HG03066 (cell line): ENCODE data around the gene SHTN1.

ENCODE experiments used
- ATAC-seq: cut with Tn5 transposase; IDR thresholded peaks from one replicate; pipeline ENCODE4 v1.9.1; 2021; ENCODE audit warnings: low read depth; ENCODE audit not compliant: unreplicated experiment

Gene SHTN1

DNA sequence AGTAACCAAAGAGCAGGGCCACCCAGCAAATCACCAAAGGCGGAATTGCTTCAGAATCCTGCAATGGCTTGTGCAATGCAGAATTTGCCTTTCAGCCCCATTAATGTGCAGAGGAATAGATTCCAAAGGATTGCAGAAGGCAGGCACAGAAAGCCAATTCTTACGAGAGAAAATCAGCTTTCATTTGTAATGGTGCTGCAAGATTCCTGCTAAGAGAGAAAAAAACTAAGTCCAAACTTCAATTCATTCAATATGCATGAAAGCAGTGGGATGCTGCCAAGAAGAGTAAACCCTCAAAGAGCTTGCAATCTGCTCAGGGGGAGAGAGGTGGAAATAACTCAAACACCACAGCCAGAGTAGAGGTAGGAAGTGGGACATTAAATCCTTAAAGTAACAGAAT is 85.3 kb downstream of the SHTN1 start:
- ATAC-seq: no peak

DNA sequence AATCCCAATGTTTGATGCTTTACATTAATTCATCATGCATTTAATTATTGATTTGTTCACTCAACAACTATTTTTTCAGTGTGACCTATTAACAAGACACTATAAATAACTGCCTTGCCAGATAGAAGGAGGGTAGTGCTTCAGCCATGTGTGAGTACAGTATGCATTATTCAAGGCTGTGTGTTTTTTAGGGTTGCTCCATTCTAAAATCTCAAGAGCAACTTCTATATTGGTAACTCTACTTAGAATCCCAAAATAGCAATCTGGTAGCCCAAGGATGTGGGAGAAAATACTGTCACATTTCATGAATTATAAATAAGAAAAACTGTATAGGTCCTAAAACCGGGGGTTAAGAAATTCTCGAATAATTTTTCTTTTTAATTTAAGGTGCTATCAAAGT is 85.8 kb downstream of the SHTN1 start:
- ATAC-seq: no peak

DNA sequence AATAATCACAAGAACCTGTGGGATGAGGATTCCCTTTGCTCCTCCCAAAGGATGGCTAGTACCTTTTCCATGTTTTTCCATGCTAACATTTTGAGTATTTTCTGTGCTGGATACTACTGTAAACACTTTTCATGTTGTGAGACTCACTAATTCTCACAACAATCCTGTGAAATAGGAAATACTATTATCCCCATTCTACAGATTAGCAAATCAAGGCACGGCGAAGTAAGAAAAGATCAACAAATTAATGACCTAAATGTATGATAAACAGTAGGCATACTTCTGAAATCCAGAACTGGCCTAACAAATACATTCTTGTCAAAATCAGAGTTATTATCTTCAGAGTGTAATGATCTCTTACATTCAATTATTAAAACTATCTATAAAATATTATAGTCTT is 86.4 kb downstream of the SHTN1 start:
- ATAC-seq: no peak

DNA sequence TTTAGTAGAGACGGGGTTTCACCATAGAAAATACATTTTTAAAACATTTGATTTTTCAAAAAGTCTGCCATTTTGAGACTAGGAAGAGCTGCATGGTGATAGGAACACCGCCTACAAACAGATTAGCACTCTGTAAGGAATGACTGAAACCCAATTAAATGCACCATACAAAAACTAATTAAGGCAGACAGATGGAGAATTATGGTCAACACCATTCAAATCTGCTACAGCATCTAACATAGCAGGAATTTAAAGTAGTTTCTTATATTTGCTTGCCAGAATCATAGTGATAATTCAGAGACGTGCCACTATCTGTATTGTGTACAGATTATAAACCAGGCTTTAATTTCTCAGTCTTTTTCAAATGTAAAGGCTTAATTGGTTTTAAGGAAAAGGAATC is 87.5 kb downstream of the SHTN1 start:
- ATAC-seq: no peak

DNA sequence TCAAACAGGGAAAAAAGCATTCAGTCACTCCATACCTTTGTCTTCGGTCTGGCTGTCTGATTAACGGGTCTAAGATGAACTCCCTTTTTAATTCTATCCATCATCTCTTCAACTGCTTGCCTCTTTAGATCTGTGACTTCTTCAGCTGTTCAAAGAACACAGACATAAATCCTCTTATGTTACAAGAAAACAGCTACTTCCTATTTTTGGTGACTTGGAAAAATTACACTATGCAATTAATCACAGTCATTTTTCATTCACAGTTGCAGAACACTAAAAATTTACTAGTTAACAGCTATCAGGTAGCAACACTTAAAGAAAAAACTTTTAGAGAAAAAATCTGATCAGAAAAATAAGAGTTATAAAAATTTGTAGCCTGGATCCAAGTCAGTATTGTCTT is 89.6 kb downstream of the SHTN1 start:
- no peak for ATAC-seq

DNA sequence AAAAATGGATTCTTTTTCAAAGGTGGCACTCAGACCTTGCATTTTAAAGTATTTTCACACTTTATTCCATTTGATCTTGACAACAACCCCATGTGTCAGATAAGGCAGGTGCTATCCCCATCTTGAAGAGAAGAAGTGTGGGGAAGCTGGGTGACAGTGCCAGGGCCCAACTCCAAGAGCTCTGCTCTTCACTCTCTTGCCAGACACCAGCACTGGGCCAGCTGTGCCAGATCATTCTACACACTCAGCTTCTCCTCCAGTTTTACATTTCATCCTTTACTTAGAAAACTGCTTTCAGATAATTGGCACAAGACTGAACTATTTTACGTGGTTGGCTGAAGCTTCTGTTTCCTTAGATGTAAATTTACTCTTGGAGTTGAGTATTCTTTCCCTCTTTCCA is 91.3 kb downstream of the SHTN1 start:
- ATAC-seq: no peak

DNA sequence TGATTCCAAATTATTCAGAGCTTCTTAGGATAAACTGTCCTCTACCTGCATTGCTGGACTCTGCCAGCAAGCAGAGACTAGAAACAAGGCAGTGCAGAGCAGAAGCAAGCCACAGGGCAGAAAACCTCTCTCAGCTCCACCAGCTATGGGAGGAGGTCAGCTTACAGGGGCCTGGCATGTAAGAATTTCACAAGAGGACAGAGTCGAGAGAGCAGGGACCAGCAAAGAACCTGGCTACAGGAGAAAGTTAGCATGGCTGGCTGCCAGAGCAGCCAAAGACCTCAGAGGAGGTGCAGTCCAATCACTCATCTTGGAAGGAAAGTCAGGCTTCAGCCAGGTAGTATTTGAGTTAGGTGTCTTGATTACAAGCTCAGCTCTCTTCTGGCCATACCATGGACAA is 92.8 kb downstream of the SHTN1 start:
- ATAC-seq: no peak

DNA sequence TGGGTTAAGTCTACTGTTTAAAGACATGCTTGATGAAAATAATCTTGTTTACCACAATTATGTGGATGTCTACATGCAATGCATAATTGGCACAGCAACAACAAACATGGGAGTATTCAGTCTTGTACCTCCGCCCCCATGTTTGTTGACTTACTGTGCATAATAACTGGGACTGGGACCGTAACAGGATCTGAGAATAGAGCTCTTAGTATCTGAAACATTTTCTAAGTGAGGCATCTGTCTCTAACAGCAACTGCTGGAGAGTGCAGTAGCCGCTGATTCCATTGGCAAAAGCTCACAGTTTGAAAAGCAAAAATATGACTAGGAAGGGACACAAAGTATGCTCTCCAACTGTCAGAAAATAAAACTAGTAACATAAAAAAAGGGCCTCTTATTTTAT is 94.1 kb downstream of the SHTN1 start:
- ATAC-seq: no peak

DNA sequence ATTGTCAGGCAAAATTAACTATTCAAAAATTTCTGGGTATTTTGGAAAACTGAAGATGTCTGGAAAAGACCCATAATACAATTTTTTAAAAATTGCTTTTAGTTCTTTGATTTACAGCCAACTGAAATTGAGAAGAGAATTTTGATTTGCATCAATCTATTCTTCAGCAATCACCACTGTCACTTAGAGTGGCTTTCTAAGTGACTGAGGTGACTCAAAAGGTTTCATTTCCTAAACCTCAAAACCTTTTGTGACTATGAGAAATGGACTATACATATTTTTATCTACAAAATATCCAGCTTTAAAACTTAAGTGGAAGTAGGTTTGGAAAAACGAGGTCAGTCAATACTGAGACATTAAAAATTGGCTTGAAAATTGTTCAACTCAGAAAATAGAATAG is 95.7 kb downstream of the SHTN1 start:
- ATAC-seq: no peak

DNA sequence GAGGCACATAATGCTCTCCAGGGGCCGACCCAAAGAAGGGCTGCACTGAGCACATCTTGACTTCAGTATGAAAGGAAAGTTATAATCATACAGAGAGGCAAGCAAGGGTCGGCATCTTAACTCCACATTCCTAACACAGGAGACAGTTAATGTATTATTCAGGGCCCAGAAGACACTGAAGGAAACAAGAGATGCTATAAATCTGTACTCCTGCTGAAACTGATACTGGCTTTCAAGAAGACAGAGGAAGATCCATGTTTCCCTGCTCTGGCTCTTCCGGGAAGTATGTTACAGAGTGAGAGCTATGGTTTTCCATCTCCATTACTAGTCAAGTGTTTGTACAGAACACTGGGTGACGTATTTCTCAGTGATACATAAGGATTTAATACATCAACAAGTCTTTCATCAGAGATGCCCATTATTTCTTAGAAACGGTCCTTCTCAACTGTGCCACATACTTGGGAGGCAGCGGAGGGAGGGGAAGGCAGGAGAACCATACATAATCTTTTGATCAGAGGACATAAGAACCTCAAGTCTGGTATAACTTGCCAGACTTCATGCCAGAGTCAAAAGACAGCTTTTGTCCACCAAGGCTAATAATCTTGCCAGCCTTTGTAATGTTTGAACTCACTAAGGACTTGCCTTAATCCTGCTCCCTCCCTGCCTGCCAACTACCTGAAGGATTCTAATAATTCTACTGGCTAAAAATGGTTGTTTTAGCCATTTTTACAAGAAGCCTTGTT is 97.6 kb downstream of the SHTN1 start:
- no peak for ATAC-seq

DNA sequence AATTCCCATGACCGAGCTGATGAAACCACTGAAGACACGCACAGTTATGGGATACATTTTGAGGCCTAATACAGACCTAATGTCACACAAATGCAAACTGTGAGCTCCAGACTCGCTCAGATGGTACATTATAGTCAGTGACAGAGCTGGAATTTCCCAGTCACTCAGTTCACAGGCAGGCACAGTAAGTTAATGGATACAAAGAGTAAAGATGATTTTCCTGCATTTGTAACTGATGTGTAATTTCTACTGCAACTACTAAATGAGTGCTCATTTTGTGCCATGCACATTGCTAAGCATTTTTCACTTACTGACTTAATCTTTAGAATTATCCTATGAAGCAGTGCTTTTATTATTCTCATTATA is 99.2 kb downstream of the SHTN1 start:
- ATAC-seq: no peak

DNA sequence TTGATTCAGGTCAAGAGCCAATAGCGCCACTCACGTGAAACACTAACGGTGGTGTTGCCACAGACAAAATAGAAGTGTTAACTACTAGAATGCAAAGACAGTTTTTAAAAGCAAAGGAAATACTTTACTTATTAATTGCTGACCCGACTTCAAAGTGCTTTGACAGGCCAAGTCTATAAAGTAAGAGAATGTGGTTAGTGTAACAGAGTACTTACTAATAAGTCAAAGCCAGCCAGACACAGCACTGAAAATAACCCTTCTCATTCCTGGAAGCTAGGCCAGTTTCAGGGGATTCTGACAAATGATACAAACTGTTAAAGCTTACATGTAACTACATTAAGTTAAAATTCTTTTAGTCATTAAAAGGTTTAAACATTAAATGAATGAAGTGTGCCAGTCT is 105.4 kb downstream of the SHTN1 start:
- ATAC-seq: no peak

DNA sequence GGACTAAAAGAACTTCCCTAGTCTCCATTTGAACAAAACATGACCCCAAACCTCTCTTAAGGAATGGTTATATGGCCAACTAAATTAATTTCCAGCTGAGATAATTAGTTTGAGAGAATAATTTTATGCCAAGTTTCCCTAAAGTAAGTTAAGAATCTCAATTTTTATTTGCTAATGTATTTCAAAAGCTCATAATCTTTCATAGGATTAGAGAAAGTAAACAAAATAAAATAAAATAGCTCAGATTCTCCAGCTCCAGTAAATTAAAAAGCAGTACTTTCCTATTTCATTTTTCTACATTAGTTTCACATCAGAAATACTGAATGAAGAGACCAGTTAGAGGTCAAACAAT is 111.3 kb downstream of the SHTN1 start:
- no peak for ATAC-seq

DNA sequence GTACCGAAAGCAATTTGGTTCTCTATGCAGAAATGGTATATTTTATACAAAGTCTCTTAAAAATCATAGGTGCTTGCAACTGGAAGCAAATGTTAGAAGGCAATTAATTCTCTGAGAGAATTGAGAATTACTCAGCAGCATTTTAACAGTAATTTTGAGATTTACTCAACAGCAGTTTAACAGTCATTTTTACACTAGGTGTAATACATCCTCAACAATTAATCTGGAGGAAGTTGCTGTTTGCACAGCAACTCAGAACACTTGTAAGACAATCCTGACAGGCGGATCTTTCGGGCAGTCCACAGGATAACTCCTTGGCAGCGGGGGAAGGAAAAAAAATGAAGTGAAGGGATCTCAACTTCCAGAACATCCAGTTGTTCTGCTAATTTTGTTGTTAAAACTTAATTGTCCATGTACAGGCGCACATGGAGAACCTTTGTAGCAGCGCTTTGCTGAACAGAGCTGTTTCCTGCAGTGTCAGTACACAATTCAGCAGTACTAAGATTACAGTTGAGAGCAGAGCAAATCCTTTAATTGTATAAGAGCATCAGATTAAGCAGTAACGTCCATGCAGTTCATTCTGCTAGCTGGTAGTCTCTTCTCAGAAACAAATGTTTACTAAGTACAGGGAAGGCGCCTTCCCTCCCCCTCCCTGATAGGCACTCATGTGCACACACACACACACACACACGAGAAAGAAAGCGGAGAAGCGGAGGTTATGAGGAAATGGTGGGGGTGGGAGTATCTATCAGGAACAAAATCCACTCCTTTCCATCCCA is 111.9 kb downstream of the SHTN1 start:
- no peak for ATAC-seq

DNA sequence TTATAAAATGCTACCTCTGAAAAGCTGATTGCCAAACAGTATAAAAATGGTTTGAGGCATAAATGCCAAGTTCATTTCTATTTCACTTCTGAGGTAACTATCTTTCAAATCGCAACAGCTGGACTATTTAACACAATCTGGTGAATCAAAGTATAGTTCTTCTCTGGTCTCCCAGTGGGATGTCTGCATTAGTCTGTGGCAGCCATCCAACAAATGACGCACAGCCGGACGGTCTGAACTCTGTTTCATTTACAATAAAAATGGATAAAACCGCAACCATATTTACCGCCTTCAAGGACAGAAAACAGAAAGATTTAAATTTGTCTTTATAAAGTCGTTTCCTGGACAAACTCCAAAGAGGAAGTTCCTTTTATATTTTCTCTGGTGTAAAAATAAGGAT is 113.8 kb downstream of the SHTN1 start:
- no peak for ATAC-seq

DNA sequence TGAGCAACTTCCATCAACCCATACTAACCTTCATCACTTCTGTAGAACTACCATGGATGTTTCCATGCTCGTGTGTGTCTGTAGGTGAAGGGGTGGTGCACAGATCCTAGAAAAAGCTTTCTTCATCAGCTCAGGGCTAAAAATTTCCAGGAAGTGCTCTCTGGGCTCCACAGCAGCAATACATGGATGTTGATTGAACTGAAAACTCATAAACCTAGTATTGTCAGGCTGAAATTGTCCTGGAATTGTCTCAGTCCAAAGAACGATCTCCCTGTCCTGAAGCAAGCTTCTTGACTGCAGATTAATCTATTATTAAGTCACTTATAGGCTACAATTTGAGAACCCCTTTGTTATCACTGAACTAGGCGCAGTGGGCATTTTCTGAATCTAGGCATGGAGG is 115.9 kb downstream of the SHTN1 start:
- ATAC-seq: no peak

DNA sequence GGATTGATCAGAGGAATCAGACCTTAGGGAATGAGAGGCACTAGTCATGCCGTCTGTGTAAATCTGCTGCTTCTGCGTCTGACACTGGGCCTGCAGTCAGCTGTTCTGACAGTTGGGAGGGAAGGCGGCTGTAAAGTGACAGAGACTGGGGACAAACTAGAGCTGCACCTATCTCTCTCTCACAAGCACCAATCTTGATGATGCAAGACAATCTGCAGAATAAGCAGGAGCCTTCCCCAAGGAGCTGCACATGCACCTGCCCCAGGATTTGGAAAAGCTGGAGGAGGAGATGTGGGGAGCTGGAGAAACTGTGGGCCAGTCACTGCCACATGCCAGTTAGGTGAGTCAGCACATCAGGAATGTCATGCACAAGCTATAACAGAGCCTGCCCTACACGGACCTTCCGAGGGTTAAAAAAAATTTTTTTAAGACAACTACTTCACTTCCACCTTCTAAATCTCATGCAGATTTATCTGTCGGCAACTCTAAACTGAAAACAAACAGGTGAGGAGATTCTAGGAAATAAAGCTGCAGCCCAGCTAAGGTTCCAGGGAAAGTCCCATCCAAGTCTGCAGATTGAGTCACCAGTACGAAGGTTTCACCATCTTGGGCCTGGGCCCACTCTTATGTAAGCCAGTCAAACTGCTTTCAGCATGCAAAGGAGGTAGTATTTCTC is 116.5 kb downstream of the SHTN1 start:
- no peak for ATAC-seq

DNA sequence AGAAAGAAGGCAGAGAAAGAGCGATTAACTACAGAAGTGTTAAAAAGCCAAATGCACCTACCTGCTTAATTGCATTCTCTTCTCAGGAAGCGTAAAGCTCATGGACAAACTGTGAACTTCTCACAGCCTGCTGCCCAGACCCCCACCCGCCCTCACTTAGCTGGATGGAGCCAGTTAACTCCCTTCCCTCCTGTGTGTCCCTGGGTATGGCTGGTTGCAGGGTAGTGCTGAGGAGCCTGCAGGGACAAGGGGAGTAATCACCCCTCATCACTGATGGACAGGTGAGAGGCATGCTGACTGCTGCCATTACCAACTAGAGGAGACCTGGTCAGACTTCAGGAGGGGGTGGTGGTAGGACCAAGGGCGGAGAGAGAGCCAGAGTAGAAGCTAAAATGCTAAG is 118.2 kb downstream of the SHTN1 start:
- ATAC-seq: no peak

DNA sequence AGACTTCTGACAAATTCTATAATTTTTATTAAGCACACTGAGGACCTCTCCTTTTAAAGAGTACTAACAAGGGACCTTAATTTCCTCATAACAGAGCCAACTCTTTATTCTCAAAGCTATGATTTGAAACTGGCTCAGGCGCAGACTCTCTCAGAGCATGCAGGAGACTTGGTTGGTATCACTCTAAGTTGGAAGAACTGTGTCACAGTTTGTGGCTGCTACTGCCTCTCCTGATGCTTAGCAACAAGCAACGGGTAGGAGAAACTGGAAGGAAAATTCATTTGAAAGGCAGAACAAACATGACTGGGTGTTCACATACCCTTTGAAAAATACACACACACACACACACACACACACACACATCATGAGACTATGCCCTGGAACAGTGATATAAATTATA is 122.3 kb downstream of the SHTN1 start:
- no peak for ATAC-seq

DNA sequence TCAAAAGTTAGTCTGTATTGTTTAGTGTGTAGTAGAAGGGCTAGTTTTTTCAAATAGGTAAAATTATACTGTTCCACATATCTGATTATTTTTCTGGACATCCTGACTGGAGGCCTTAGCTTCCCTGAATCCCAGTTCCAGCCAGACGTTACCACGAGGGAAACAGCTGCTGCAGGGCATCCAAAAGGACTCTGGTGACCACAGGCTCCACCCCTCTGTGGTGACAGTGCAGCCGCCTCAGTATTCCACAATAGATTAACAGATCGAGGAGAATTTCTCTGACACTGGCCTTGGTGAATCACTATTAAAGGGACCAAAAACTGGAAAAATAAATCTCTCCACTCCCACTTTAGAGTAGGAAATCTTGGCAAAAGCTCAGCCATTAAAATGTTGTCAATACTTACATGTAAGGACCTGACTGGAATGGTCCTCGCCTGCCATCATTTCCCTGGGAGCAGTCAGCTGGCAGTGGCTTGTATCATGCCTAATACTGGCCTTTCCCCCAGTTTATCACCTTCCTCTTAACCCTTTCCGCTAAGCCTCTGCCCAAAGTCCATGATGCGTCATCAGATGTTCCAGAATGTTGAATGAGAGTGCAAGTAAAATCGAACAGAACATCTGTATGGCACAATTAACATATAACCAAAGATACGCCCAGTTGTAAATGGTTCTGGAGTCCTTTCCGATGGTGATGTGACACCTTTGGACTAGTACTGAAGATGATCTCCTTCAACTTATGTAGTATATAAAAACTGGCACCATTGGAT is 124.1 kb downstream of the SHTN1 start:
- ATAC-seq: no peak

DNA sequence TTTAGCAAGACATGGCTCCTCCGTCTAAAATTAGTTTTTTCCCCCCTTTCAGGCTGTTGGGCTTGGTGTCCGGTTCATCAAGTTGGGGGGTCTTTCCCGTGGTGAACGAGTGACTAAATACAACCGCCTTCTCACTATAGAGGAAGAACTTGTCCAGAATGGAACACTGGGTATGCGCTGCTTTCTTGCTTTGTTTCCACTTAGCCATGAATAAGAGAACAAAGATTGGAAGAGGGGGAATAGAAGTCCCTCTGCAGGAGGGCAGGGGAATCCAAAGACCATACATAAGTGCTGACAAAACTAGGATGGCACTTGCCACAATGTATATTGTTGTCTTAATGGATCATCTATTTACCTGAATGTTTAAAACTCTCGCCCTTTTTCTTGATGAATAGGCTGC is 125.2 kb downstream of the SHTN1 start:
- no peak for ATAC-seq
